Epithelial cell of proximal tubule (primary cell): Measurements from ENCODE around the gene ATOSB. TPM values are rescaled to one million over a fixed set of nuclear protein-coding genes. Genes with fewer than 3 reads are reported as not detected.

ENCODE experiments used
- DNase-seq: peaks from one replicate; pipeline ENCODE4 v3.0.0-alpha.2; 2011; ENCODE audit warnings: low read depth
- H3K4me3 ChIP-seq: 2 replicates; pipeline ENCODE4 v1.5.1; 2011; ENCODE audit warnings: low read depth, mild to moderate bottlenecking, low read length
- CTCF ChIP-seq: conservative IDR thresholded peaks from 2 replicates; pipeline ENCODE4 v1.5.1; 2012; ENCODE audit warnings: low read depth, mild to moderate bottlenecking, low read length
- total RNA-seq: library from RNA; depleted of rRNA; stranded (reverse); fragments of >200 nt; gene quantifications from 2 replicates; pipeline ENCODE4 v1.2.3, GENCODE V29; 2015

The ATOSB gene
- total RNA-seq, 1 donor from 2014 or later = 27.7 TPM

GRCh38 chr9:35079426-35080341, 36.0 kb downstream of the ATOSB start, which contains the start of gene FANCG:
Gene FANCG (minus strand): TSS chr9:35079942. CDS start chr9:35079524, 418 bp downstream.
- peak; percentile 44 for DNase-seq
- peak within 1 kb of the TSS; percentile 81 for H3K4me3 ChIP-seq
- no peak for TF ChIP-seq CTCF

GRCh38 chr9:35079041-35079425, 36.6 kb downstream of the ATOSB start:
- TF ChIP-seq CTCF = no peak
- H3K4me3 ChIP-seq = peak overlapping the region; percentile 81
- no peak for DNase-seq

DNA sequence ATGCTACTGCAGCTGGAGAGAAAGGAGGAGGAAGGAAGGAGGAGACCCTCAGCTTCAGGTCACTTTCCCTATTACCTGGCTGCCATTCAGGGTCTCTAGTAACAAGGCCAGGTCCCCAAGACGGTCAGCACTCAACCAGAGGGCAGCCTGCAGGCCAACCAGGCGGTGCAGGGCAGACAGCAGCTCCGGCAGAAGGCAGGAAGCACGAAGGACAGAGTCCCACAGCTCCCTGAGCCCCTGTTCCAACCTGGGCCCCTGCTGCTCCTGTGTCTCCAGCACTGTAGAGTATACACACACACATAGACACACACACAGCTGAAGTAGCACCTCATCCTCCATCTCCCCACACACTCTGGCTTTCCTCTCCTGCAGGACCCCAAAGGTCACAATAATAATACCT, 37.6 kb downstream of the ATOSB start:
- peak overlapping the region; percentile 81 for H3K4me3 ChIP-seq
- TF ChIP-seq CTCF = no peak
- no peak for DNase-seq

GRCh38 chr9:35076848-35077247, 38.8 kb downstream of the ATOSB start:
- TF ChIP-seq CTCF = no peak
- no peak overlapping the region for H3K4me3 ChIP-seq
- no peak for DNase-seq

GRCh38 chr9:35075358-35075757, 40.3 kb downstream of the ATOSB start:
- no peak for DNase-seq
- no peak overlapping the region for H3K4me3 ChIP-seq
- TF ChIP-seq CTCF = no peak

DNA sequence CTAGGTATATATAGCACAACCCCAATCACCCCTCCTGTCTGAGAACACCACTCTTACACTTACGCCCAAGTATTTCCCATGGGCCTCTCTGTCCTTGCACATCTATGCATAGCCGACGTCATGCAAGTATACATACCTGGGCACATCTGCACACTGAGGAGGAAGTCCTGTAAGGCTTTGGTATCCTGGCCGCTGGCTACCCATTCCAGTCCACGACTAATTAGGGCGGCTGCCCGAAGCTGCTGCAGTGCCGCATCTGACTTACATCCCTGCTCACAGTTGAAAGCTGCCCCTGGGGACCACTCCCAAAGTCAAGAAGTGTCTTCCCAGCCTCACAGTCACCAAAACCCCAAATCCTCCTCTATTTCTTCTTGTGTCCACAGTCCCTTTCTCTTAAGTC, 40.9 kb downstream of the ATOSB start:
- H3K4me3 ChIP-seq = no peak overlapping the region
- TF ChIP-seq CTCF = no peak
- DNase-seq = no peak

GRCh38 chr9:35074141-35074540, 41.5 kb downstream of the ATOSB start:
- H3K4me3 ChIP-seq = no peak overlapping the region
- TF ChIP-seq CTCF = no peak
- no peak for DNase-seq
